Keratinocyte (primary cell): Measurements from ENCODE around the gene COG4. TPM values are rescaled to one million over a fixed set of nuclear protein-coding genes. Genes with fewer than 3 reads are reported as not detected.

ENCODE experiments used
- DNase-seq: peaks from one replicate; pipeline ENCODE4 v3.0.0-alpha.2; 2011; ENCODE audit warnings: low read depth, missing footprints, low spot score
- FAIRE-seq: peaks from 2 replicates; lab custom pipeline; 2011; peaks lifted over from hg19 to GRCh38; lab: Jason Lieb, UNC
- H2AFZ ChIP-seq: 2 replicates; pipeline ENCODE4 v1.6.0; 2012; ENCODE audit warnings: low read length, control low read depth, inconsistent platforms; ENCODE audit not compliant: control insufficient read depth
- H3K27ac ChIP-seq: 2 replicates; pipeline ENCODE4 v1.5.1; 2011; ENCODE audit warnings: low read length; ENCODE audit not compliant: control insufficient read depth, insufficient read depth
- H3K27me3 ChIP-seq: 3 replicates; pipeline ENCODE4 v1.6.0; 2011; ENCODE audit warnings: low read length; ENCODE audit not compliant: control insufficient read depth, insufficient read depth; ENCODE audit errors: extremely low read depth
- H3K36me3 ChIP-seq, 2 experiments: 2 replicates in 1 of 2; 3 replicates in 1 of 2; pipeline ENCODE4 v1.5.1; 2011; ENCODE audit warnings: low read length in 2 of 2, mild to moderate bottlenecking in 1 of 2; ENCODE audit not compliant: control insufficient read depth in 2 of 2, insufficient read depth in 2 of 2; ENCODE audit errors: extremely low read depth in 1 of 2
- H3K4me1 ChIP-seq: 3 replicates; pipeline ENCODE4 v1.5.1; 2011; ENCODE audit warnings: low read length; ENCODE audit not compliant: control insufficient read depth, insufficient read depth; ENCODE audit errors: extremely low read depth
- H3K4me2 ChIP-seq: 3 replicates; pipeline ENCODE4 v1.6.0; 2011; ENCODE audit warnings: low read depth, low read length; ENCODE audit not compliant: control insufficient read depth, insufficient read depth; ENCODE audit errors: extremely low read depth
- H3K4me3 ChIP-seq, 3 experiments: fragments of 200-600 bp in 1 of 3; sonication (generic) in 1 of 3; 2 replicates in 2 of 3; 3 replicates in 1 of 3; pipeline ENCODE4 v1.5.1; 2011 to 2016; ENCODE audit warnings: low read length in 3 of 3, mild to moderate bottlenecking in 3 of 3, control low read depth in 2 of 3, inconsistent platforms in 1 of 3, low read depth in 1 of 3, mixed read lengths in 1 of 3, mixed run types in 1 of 3, moderate library complexity in 1 of 3; ENCODE audit not compliant: control insufficient read depth in 2 of 3, insufficient read depth in 2 of 3; ENCODE audit errors: extremely low read depth in 1 of 3
- H3K79me2 ChIP-seq: 2 replicates; pipeline ENCODE4 v1.6.0; 2012; ENCODE audit warnings: low read length; ENCODE audit not compliant: control insufficient read depth, insufficient read depth
- H3K9ac ChIP-seq: 3 replicates; pipeline ENCODE4 v1.6.0; 2011; ENCODE audit warnings: low read length; ENCODE audit not compliant: control insufficient read depth, insufficient read depth; ENCODE audit errors: extremely low read depth
- H3K9me1 ChIP-seq: 3 replicates; pipeline ENCODE4 v1.6.0; 2011; ENCODE audit warnings: low read length; ENCODE audit not compliant: control insufficient read depth, insufficient read depth; ENCODE audit errors: extremely low read depth
- H3K9me3 ChIP-seq: 2 replicates; pipeline ENCODE4 v1.5.1; 2012; ENCODE audit warnings: low read depth, low read length; ENCODE audit not compliant: control insufficient read depth
- H4K20me1 ChIP-seq: 3 replicates; pipeline ENCODE4 v1.6.0; 2011; ENCODE audit warnings: low read length; ENCODE audit not compliant: control insufficient read depth, insufficient read depth; ENCODE audit errors: extremely low read depth
- EZH2 ChIP-seq: IDR thresholded peaks from one replicate; pipeline ENCODE4 v1.6.1; 2012; ENCODE audit warnings: inconsistent platforms, mild to moderate bottlenecking, low read length, moderate library complexity
- dilution Hi-C: fragments of 300-500 bp; cut with MboI; formaldehyde crosslinking; loops from one replicate; pipeline ENCODE4 v1.7.0; 2020; ENCODE audit warnings: low sequenced_read_pairs; ENCODE audit not compliant: extremely low pct_ligation_motif_present
- polyA plus RNA-seq, 5 experiments: library from polyadenylated mRNA; depleted of rRNA in 3 of 5; stranded (reverse) in 3 of 5; stranded (forward) in 1 of 5; unstranded in 1 of 5; fragments of >200 nt; gene quantifications; 1 replicate in 1 of 5; 2 replicates in 3 of 5; 3 replicates in 1 of 5; pipeline versions ENCODE4 v1.2.1 to v1.2.3, GENCODE V29; 2011 to 2012; ENCODE audit warnings: missing spikeins in 2 of 5, low read depth in 1 of 5, low replicate concordance in 1 of 5
- TF ChIP-seq, protein P1 (sequence below), 3 experiments: IDR thresholded peaks in 1 of 3; conservative IDR thresholded peaks in 1 of 3; optimal IDR thresholded peaks in 1 of 3; 2 replicates in 2 of 3; 3 replicates in 1 of 3; pipeline versions ENCODE3 to v1.5.1; 2011; ENCODE audit warnings: low read length in 3 of 3, mild to moderate bottlenecking in 3 of 3, moderate library complexity in 2 of 3, control low read depth in 1 of 3, inconsistent platforms in 1 of 3; ENCODE audit not compliant: insufficient read depth in 2 of 3; ENCODE audit errors: extremely low read depth in 1 of 3

The COG4 gene
- polyA plus RNA-seq, 1 donor (not counting 4 experiments of a cell fraction or from before 2014, with no cell fraction given) = 38.9 TPM

DNA sequence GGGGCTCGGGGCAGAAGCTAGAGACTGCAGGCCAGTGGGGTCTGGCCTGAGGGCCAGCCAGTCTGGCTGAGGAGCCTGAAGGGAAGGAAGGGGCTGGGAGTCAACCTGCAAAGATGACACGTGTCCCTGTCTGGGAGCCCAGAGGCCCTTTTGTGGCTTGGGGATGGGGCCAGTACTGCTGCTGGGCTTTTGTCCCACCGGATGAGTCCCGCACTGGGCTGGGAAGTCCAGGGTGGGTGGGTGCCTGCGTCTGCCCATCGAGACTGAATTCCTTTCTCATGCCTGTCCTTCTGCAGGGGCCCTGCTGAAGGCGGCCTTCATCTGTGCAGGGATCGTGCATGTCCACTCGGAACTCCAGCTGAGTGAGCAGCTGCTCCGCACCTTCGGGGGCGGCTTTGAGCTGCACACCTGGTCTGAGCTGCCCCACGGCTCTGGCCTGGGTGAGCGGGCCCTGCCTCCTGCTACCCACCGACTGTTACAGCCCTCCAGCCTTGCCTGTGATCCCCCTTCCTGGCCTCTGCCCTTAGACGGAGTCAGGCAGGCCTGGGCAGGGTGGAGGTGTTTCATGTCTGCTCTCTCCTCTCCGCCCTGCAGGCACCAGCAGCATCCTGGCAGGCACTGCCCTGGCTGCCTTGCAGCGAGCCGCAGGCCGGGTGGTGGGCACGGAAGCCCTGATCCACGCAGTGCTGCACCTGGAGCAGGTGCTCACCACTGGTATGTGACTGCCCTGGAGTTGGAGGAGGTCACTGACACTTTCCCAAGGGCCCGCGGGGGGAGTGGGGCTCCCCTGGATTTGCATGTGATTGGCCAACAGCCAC lies 48.1 kb downstream of the COG4 start:
- Histone ChIP-seq H3K79me2 (no peaks in the 10 kb centered on the region), H3K9me1 (no peaks in the 10 kb centered on the region), H2AFZ (peak overlapping the region; percentile 43), H4K20me1 (no peaks in the 10 kb centered on the region), H3K4me2 (peak overlapping the region; percentile 22), H3K9ac (no peak overlapping the region), H3K4me3 (no peak overlapping the region), H3K9me3 (no peaks in the 10 kb centered on the region), H3K27me3 (no peaks in the 10 kb centered on the region), H3K36me3 (peaks cover 8 to 13% of the 10 kb centered on the region in 2 experiments), H3K4me1 (peaks cover 47% of the 10 kb centered on the region), H3K27ac (no peak overlapping the region)
- no peak for DNase-seq
- TF ChIP-seq, protein P1, sequence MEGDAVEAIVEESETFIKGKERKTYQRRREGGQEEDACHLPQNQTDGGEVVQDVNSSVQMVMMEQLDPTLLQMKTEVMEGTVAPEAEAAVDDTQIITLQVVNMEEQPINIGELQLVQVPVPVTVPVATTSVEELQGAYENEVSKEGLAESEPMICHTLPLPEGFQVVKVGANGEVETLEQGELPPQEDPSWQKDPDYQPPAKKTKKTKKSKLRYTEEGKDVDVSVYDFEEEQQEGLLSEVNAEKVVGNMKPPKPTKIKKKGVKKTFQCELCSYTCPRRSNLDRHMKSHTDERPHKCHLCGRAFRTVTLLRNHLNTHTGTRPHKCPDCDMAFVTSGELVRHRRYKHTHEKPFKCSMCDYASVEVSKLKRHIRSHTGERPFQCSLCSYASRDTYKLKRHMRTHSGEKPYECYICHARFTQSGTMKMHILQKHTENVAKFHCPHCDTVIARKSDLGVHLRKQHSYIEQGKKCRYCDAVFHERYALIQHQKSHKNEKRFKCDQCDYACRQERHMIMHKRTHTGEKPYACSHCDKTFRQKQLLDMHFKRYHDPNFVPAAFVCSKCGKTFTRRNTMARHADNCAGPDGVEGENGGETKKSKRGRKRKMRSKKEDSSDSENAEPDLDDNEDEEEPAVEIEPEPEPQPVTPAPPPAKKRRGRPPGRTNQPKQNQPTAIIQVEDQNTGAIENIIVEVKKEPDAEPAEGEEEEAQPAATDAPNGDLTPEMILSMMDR (optimal IDR thresholded peaks at IDR 0.05 in 1 of 3, IDR thresholded peaks at IDR 0.05 in 1 of 3, conservative IDR thresholded peaks at IDR 0.05 in 1 of 3; ENCODE audit: extremely low read depth in 1 of 3, insufficient read depth in 2 of 3, low read length in 3 of 3) = no peak
- no peak for TF ChIP-seq EZH2
- peak; percentile 77 for FAIRE-seq
- dilution Hi-C loops = no loop called here

DNA sequence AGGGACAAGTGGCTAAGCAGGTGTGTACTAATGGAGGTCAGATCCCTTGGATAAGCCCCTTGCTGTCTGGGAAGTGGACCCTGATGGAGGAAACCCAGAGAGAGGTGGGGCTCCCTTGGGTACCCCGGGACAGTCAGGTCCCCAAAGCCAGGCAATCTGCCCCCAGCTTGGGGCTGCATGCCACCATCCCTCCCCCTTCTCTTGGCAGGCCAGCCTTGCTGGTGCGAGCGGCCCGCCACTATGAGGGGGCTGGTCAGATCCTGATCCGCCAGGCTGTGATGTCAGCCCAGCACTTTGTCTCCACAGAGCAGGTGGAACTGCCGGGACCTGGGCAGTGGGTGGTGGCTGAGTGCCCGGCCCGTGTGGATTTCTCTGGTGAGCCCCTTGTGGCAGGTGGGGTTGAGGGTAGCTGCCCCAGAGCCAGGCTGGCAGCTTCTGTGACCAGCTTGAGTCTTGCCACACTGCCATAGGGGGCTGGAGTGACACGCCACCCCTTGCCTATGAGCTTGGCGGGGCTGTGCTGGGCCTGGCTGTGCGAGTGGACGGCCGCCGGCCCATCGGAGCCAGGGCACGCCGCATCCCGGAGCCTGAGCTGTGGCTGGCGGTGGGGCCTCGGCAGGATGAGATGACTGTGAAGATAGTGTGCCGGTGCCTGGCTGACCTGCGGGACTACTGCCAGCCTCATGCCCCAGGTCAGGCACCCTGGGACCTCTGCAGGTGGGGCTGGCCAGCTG lies 48.9 kb downstream of the COG4 start:
- Histone ChIP-seq H3K4me1 (peaks cover 43% of the 10 kb centered on the region), H3K9me3 (no peaks in the 10 kb centered on the region), H4K20me1 (no peaks in the 10 kb centered on the region), H3K4me3 (no peak overlapping the region), H3K4me2 (no peak overlapping the region), H3K9me1 (no peaks in the 10 kb centered on the region), H3K79me2 (no peaks in the 10 kb centered on the region), H3K27me3 (no peaks in the 10 kb centered on the region), H3K9ac (no peak overlapping the region), H2AFZ (no peak overlapping the region), H3K27ac (no peak overlapping the region), H3K36me3 (peaks cover 2 to 7% of the 10 kb centered on the region in 2 experiments)
- TF ChIP-seq, protein P1 (optimal IDR thresholded peaks at IDR 0.05 in 1 of 3, IDR thresholded peaks at IDR 0.05 in 1 of 3, conservative IDR thresholded peaks at IDR 0.05 in 1 of 3; ENCODE audit: extremely low read depth in 1 of 3, insufficient read depth in 2 of 3, low read length in 3 of 3) = no peak
- no peak for TF ChIP-seq EZH2
- dilution Hi-C loops = no loop called here
- no peak for DNase-seq
- FAIRE-seq = no peak
